GM12864 (cell line): ENCODE measurements around the gene FOXE1.

Experiments
- DNase-seq: peaks from one replicate; pipeline ENCODE4 v3.0.0-alpha.2; 2011; ENCODE audit warnings: low read depth
- H3K4me3 ChIP-seq: 2 replicates; pipeline ENCODE4 v1.5.1; 2011; ENCODE audit warnings: mild to moderate bottlenecking, low read depth, low read length, control low read depth
- CTCF ChIP-seq: IDR thresholded peaks from 2 replicates; pipeline ENCODE4 v1.5.1; 2011; ENCODE audit warnings: low read depth, mild to moderate bottlenecking, moderate library complexity, low read length, control low read depth, inconsistent platforms; ENCODE audit errors: missing control alignments

Gene FOXE1

GRCh38 chr9:97853056-97853843 is at the start of gene FOXE1:
FOXE1 (plus strand) TSS chr9:97853226; CDS start chr9:97853915, 689 bp downstream.
- peak within 1 kb of the TSS; percentile 50 for H3K4me3 ChIP-seq
- TF ChIP-seq CTCF, result no peak
- no peak for DNase-seq

GRCh38 chr9:97804059-97804365 is 49.0 kb upstream of the FOXE1 start:
- TF ChIP-seq CTCF, result no peak
- no peak overlapping the region for H3K4me3 ChIP-seq
- no peak for DNase-seq

- no peak for TF ChIP-seq CTCF
- no peak overlapping the region for H3K4me3 ChIP-seq
- DNase-seq, result no peak
Observed at GRCh38 chr9:97806721-97807120, 46.3 kb upstream of the FOXE1 start.

GRCh38 chr9:97807681-97808080 is 45.3 kb upstream of the FOXE1 start:
- no peak for DNase-seq
- H3K4me3 ChIP-seq, result no peak overlapping the region
- no peak for TF ChIP-seq CTCF

- TF ChIP-seq CTCF, result no peak
- DNase-seq, result no peak
- no peak overlapping the region for H3K4me3 ChIP-seq
Observed at GRCh38 chr9:97808415-97808814, 44.6 kb upstream of the FOXE1 start.

- TF ChIP-seq CTCF, result no peak
- no peak overlapping the region for H3K4me3 ChIP-seq
- no peak for DNase-seq
Observed at GRCh38 chr9:97808972-97809371, 44.1 kb upstream of the FOXE1 start.
